Measurements from ENCODE around the gene TARS1.

TARS1 gene

GRCh38 chr5:33480876-33481275 is 40.1 kb downstream of the TARS1 start:
- Mint-ChIP-seq H3K27ac (no peak overlapping the region), H3K4me3 (no peak overlapping the region), H3K27me3 (ENCODE audit: low read depth, poor library complexity) (no peaks in the 10 kb centered on the region)

DNA sequence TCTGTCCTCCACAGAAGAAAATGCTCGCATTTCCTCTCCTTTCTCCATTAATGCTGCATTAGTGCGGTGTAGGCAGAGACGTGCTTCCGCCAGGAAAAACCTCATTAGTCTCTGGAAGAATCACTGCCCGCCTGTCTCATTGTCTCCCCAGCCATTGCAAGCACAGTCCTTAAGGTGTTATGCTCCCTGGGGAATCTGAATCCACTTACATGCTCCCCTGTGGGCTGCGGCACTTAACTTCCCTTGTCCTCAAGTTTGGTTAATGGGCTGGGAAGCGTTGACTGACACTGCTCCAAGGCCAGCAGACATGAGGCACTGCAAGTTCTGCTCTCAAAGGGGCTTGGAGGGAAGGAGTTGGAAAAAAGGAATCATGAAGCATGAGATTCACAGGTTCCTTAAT is 41.6 kb downstream of the TARS1 start:
- H3K27ac Mint-ChIP-seq: no peak overlapping the region
- no peak for DNase-seq
- no peaks in the 10 kb centered on the region for H3K27me3 Mint-ChIP-seq (ENCODE audit: low read depth, poor library complexity)
- H3K4me3 Mint-ChIP-seq: no peak overlapping the region
- H3K4me1 Mint-ChIP-seq: peaks cover 56% of the 10 kb centered on the region
- H3K36me3 Mint-ChIP-seq (ENCODE audit: low read depth): peaks cover 33% of the 10 kb centered on the region
- no peaks in the 10 kb centered on the region for H3K9me3 Mint-ChIP-seq
- TF ChIP-seq, protein P1, sequence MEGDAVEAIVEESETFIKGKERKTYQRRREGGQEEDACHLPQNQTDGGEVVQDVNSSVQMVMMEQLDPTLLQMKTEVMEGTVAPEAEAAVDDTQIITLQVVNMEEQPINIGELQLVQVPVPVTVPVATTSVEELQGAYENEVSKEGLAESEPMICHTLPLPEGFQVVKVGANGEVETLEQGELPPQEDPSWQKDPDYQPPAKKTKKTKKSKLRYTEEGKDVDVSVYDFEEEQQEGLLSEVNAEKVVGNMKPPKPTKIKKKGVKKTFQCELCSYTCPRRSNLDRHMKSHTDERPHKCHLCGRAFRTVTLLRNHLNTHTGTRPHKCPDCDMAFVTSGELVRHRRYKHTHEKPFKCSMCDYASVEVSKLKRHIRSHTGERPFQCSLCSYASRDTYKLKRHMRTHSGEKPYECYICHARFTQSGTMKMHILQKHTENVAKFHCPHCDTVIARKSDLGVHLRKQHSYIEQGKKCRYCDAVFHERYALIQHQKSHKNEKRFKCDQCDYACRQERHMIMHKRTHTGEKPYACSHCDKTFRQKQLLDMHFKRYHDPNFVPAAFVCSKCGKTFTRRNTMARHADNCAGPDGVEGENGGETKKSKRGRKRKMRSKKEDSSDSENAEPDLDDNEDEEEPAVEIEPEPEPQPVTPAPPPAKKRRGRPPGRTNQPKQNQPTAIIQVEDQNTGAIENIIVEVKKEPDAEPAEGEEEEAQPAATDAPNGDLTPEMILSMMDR (IDR thresholded peaks at IDR 0.05): no peak

More at GRCh38 chr5:33480876-33481275, 40.1 kb downstream of the TARS1 start:
- H3K9me3 Mint-ChIP-seq: no peaks in the 10 kb centered on the region
- no peak for DNase-seq
- TF ChIP-seq, protein P1 (IDR thresholded peaks at IDR 0.05): no peak
- H3K4me1 Mint-ChIP-seq: peaks cover 59% of the 10 kb centered on the region
- peaks cover 46% of the 10 kb centered on the region for H3K36me3 Mint-ChIP-seq (ENCODE audit: low read depth)

DNA sequence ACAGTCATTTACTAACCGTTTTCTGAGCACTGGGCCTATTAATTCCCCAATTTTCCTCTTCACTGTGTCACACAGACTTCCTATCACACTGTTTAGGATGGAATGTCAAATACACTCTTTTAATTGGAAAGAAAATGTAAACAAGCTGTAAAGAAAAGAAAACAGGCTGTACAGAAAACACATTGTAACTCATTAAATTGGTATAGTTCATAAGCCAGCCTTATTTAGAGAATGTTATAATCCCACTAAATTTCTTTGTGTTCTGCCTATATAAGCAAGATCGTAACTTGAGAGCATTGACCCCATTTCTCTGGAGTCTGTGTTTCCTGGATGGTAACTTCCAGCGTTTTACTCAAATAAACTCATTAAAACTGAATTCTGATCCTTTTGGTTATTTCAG is 46.5 kb downstream of the TARS1 start:
- no peaks in the 10 kb centered on the region for H3K27me3 Mint-ChIP-seq (ENCODE audit: low read depth, poor library complexity)
- peaks cover 6% of the 10 kb centered on the region for H3K36me3 Mint-ChIP-seq (ENCODE audit: low read depth)
- DNase-seq: no peak
- H3K4me3 Mint-ChIP-seq: no peak overlapping the region
- H3K4me1 Mint-ChIP-seq: peaks cover 23% of the 10 kb centered on the region
- no peak overlapping the region for H3K27ac Mint-ChIP-seq
- H3K9me3 Mint-ChIP-seq: peaks cover 5% of the 10 kb centered on the region
- TF ChIP-seq, protein P1 (IDR thresholded peaks at IDR 0.05): no peak

GRCh38 chr5:33488558-33489355 is 48.0 kb downstream of the TARS1 start:
- H3K27me3 Mint-ChIP-seq (ENCODE audit: low read depth, poor library complexity): peaks cover 2% of the 10 kb centered on the region
- H3K36me3 Mint-ChIP-seq (ENCODE audit: low read depth): peaks cover 4% of the 10 kb centered on the region

DNA sequence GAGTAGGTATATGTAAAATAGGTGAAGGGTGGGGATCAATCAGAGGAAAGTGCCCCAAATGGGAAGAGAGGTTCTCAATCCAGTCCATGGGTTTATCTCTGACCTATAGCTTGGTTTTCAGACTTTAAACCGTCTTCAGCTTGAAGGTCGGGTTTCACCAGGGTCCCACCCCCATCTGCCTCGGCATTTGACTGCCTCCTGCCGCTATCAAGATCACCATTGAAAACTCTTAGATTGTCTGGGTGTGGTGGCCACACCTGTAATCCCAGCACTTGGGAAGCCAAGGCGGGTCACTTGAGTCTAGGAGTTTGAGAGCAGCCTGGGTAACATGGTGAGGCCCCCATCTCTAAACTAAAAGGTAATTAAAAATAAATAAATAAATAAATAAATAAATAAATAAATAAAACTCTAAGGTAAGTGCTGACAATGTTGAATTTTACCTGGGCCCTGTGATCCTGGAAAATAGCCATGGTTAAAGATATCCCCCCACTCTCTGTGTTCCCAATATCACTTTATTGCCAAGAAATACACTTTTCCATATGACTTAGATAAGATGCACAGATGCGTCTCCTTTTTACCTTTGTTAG is 48.8 kb downstream of the TARS1 start:
- Mint-ChIP-seq H3K27ac (no peak overlapping the region), H3K9me3 (peaks cover 5% of the 10 kb centered on the region), H3K27me3 (ENCODE audit: low read depth, poor library complexity) (peaks cover 2% of the 10 kb centered on the region), H3K4me3 (no peak overlapping the region), H3K4me1 (peaks cover 11% of the 10 kb centered on the region), H3K36me3 (ENCODE audit: low read depth) (peaks cover 4% of the 10 kb centered on the region)
- TF ChIP-seq, protein P1 (IDR thresholded peaks at IDR 0.05): no peak
- no peak for DNase-seq

More at GRCh38 chr5:33488558-33489355, 48.0 kb downstream of the TARS1 start:
- H3K9me3 Mint-ChIP-seq: peaks cover 5% of the 10 kb centered on the region
- H3K27ac Mint-ChIP-seq: peak overlapping the region; percentile 89
- no peak for DNase-seq
- TF ChIP-seq, protein P1 (IDR thresholded peaks at IDR 0.05): no peak
- H3K4me3 Mint-ChIP-seq: no peak overlapping the region
- H3K4me1 Mint-ChIP-seq: peaks cover 13% of the 10 kb centered on the region

Data from nephron progenitor cell (in vitro differentiated cells).